HG02840 (cell line): Measurements from ENCODE around the gene BLOC1S1.

ENCODE experiments used
- ATAC-seq: cut with Tn5 transposase; IDR thresholded peaks from one replicate; pipeline ENCODE4 v1.9.1; 2021; ENCODE audit warnings: mild to moderate bottlenecking, moderate library complexity, moderate number of reproducible peaks; ENCODE audit not compliant: unreplicated experiment, low FRiP score

The BLOC1S1 gene

GRCh38 chr12:55693323-55694187, 22.3 kb upstream of the BLOC1S1 start:
- no peak for ATAC-seq

- ATAC-seq, result no peak
Measured at GRCh38 chr12:55694188-55694515, 21.7 kb upstream of the BLOC1S1 start.

- no peak for ATAC-seq
Measured at GRCh38 chr12:55694651-55695050, 21.2 kb upstream of the BLOC1S1 start.

- ATAC-seq, result no peak
Measured at GRCh38 chr12:55695349-55695748, 20.5 kb upstream of the BLOC1S1 start.

GRCh38 chr12:55696141-55696540, 19.7 kb upstream of the BLOC1S1 start:
- ATAC-seq, result no peak

GRCh38 chr12:55696796-55697462, 18.9 kb upstream of the BLOC1S1 start:
- ATAC-seq, result no peak

GRCh38 chr12:55697686-55698085, 18.2 kb upstream of the BLOC1S1 start:
- ATAC-seq, result no peak

- ATAC-seq, result no peak
Measured at GRCh38 chr12:55698241-55698955, 17.4 kb upstream of the BLOC1S1 start.

GRCh38 chr12:55698965-55699364, 16.9 kb upstream of the BLOC1S1 start:
- ATAC-seq, result no peak

- no peak for ATAC-seq
Measured at GRCh38 chr12:55699471-55700055, 16.3 kb upstream of the BLOC1S1 start.

GRCh38 chr12:55700255-55701018, 15.4 kb upstream of the BLOC1S1 start:
- ATAC-seq, result no peak

GRCh38 chr12:55702861-55703260, 13.0 kb upstream of the BLOC1S1 start:
- ATAC-seq, result no peak

GRCh38 chr12:55703288-55703687, 12.6 kb upstream of the BLOC1S1 start:
- no peak for ATAC-seq

GRCh38 chr12:55703901-55704761, 11.7 kb upstream of the BLOC1S1 start:
- no peak for ATAC-seq

GRCh38 chr12:55704824-55705718, 10.8 kb upstream of the BLOC1S1 start:
- no peak for ATAC-seq

- ATAC-seq, result no peak
Measured at GRCh38 chr12:55705782-55706402, 10.0 kb upstream of the BLOC1S1 start.

GRCh38 chr12:55706568-55707218, 9.2 kb upstream of the BLOC1S1 start:
- no peak for ATAC-seq
